ENCODE results near the gene TMEM187. TPM values are rescaled to one million over a fixed set of nuclear protein-coding genes. Genes with fewer than 3 reads are reported as not detected.

Gene TMEM187
- total and polyA plus RNA-seq, 9 donors: 2.6 to 11.6 (median 9.4) TPM

DNA sequence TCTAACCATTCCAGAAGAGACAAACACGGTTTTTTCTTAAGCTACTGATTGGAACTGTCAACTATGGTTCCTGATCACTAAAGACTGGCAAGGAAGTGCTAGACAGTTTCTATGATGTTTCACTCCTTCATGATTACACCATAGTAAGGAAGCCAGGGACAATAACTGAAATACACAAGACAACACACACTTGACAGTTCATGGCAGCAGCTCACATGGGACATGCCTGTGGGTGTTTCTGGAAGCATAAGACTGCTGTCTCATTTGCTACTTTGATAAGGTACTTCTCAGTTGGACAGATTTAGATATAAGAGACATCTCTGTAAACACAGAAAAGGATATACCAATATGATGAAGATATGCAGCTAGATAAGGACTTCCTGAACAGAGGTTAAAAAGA is 55.4 kb downstream of the TMEM187 start:
- 40 to 55% (median 54%) methylated on average over 1 of the region's 1 CpG for whole genome bisulfite sequencing, 3 donors
- TF ChIP-seq POLR2A (IDR thresholded peaks at IDR 0.05) (no peak), CTCF (IDR thresholded peaks at IDR 0.05) (no peak), EP300 (IDR thresholded peaks at IDR 0.05) (no peak)
- Histone ChIP-seq H3K27me3 (no peaks in the 10 kb centered on the region), H3K27ac (no peak overlapping the region), H3K9me3 (no peaks in the 10 kb centered on the region), H3K36me3 (no peaks in the 10 kb centered on the region), H3K4me3 (no peak overlapping the region), H3K4me1 (ENCODE audit: insufficient read depth) (peaks cover 11% of the 10 kb centered on the region)
- DNase-seq: no peak
- intact Hi-C loops (cut with DNase I): no loop called here

GRCh38 chrX:154028502-154029184 is 56.1 kb downstream of the TMEM187 start:
- no peak for DNase-seq
- TF ChIP-seq POLR2A (IDR thresholded peaks at IDR 0.05) (no peak), EP300 (IDR thresholded peaks at IDR 0.05) (no peak), CTCF (IDR thresholded peaks at IDR 0.05) (no peak)
- Histone ChIP-seq H3K9me3 (no peaks in the 10 kb centered on the region), H3K27me3 (no peaks in the 10 kb centered on the region), H3K4me3 (no peak overlapping the region), H3K36me3 (no peaks in the 10 kb centered on the region), H3K4me1 (ENCODE audit: insufficient read depth) (peaks cover 11% of the 10 kb centered on the region), H3K27ac (no peak overlapping the region)
- WGBS, 3 donors: 63 to 67% (median 63%) methylated on average over 13 of the region's 13 CpGs
- intact Hi-C loops (cut with DNase I): no loop called here

DNA sequence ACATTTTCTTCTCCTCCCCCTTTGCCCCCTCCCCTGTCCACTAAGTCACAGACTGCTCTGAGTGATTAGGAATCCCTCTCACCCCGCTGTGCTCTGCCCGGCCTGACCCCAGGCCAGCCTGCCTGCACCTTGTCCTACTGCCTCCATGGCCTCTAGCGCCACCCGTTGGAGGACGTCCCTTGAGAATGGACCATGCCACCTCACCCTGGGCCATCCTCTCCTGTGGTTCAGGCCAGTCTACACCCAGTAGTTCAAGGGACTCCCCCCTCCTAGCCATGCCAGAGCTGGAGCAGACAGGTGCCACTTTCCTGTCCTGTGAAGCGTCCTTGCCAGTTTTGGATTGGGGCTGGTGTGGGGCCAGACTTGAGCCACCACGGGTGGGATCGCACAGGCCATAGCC is 56.9 kb downstream of the TMEM187 start:
- H3K9me3 ChIP-seq: no peaks in the 10 kb centered on the region
- H3K4me1 ChIP-seq (ENCODE audit: insufficient read depth): peaks cover 11% of the 10 kb centered on the region
- no peaks in the 10 kb centered on the region for H3K27me3 ChIP-seq
- no peak overlapping the region for H3K4me3 ChIP-seq
- DNase-seq: no peak
- TF ChIP-seq POLR2A (IDR thresholded peaks at IDR 0.05): no peak
- no peak for TF ChIP-seq CTCF (IDR thresholded peaks at IDR 0.05)
- no peak for TF ChIP-seq EP300 (IDR thresholded peaks at IDR 0.05)
- H3K36me3 ChIP-seq: no peaks in the 10 kb centered on the region
- intact Hi-C loops (cut with DNase I): no loop called here
- WGBS, 3 donors: 76 to 81% (median 77%) methylated on average over 8 of the region's 8 CpGs
- no peak overlapping the region for H3K27ac ChIP-seq

DNA sequence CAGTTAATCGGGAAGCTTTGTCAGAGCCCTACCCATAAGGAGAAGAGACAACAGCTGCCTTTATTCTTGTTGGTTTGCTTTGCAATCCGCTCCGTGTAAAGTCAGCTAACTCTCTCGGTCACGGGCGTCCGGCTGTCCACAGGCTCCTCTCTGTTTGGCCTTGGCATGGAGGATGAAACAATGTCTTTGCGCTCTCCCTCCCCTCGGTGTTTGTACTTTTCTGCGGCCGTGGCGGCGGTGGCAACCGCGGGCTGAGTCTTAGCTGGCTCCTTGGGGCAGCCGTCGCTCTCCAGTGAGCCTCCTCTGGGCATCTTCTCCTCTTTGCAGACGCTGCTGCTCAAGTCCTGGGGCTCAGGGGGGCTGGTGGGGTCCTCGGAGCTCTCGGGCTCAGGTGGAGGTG is 57.7 kb downstream of the TMEM187 start:
- intact Hi-C loops (cut with DNase I): no loop called here
- Histone ChIP-seq H3K27ac (no peak overlapping the region), H3K36me3 (no peaks in the 10 kb centered on the region)

More for the DNA sequence above, 57.7 kb downstream of the TMEM187 start:
- 43 to 53% (median 51%) methylated on average over 20 of the region's 20 CpGs for WGBS, 3 donors
- Histone ChIP-seq H3K27me3 (no peaks in the 10 kb centered on the region), H3K4me3 (no peak overlapping the region), H3K4me1 (ENCODE audit: insufficient read depth) (peaks cover 11% of the 10 kb centered on the region), H3K9me3 (no peaks in the 10 kb centered on the region)
- no peak for DNase-seq
- TF ChIP-seq POLR2A (IDR thresholded peaks at IDR 0.05) (no peak), CTCF (IDR thresholded peaks at IDR 0.05) (no peak), EP300 (IDR thresholded peaks at IDR 0.05) (no peak)

Measured in ovary (tissue), 9 donors.